Measurements from ENCODE around the gene MIS12.

The MIS12 gene

DNA sequence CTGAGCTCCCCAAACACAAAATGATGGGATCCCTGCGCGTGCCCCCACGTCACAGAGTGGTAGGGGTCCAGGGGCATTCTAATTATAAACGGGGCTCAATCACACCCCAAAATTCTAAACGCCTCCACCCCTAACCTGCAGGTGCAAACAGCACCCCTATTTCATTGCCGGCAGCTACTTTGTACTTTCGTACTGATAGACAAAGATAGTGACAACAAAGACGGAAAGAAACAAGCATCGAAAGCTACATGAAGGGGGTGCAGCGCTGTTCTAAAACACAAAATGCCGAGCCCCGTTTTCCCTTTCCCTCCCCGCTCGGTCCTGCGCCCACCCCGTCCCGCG lies 13.9 kb downstream of the MIS12 start:
- no peak for DNase-seq

DNA sequence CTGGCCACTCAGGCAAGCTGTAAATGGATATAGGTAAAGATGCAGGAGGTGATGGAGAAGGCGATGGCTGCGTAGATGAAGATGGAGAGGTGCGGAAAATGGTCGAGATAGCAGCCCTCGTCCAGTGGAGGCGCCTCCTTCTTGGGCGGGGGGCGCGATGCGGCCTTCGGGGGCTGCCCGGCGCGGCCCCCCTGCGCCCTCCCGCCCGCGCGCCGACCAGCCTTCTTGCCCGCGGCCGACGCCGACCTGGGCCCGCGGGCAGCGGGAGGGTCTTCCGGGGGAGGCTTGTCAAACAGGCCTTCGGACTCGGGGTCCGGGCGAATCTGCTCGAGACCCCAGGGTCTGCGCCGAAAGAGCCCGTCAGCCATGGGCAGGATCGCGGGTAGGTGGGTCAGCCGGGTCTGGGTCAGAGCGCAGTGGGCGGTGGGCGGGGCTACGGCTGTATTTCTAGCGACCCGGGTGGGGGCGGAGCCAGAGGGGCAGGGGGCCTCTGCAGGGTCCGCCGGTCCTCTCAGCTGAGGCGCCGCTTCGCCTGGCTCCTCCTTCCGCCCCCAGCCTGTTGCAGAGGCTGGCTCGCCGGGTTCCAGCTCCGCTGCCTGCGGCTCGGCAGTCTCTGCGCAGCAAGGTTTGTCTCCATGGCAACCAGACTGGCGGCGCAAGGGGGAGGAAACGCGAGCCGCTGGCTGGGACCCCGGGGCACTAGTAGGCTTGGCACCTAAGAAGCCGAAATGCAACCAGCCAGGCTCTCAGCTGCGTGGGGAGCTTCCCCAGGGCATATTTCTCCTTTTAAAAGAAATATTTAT lies 14.4 kb downstream of the MIS12 start:
- peak; percentile 88 for DNase-seq

DNA sequence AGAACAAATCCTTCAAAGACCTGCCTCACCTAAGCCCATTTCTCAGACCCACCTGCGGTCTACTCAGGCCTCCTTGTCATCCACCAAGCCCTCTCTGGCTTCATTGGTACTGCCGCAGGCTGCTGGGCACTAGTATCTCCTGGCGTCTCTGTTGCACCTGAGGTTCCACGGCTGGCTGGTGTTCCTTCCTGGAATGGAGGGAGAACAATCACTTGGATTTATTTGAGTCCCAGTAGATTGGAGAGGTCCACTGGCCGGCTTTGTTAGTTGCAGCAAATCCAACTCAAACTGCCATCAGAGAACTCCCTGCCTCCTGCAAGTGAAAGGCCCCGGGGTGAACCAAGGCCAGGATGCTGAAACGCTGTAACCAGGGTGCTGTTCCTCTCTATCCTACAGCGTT lies 15.3 kb downstream of the MIS12 start:
- no peak for DNase-seq

DNA sequence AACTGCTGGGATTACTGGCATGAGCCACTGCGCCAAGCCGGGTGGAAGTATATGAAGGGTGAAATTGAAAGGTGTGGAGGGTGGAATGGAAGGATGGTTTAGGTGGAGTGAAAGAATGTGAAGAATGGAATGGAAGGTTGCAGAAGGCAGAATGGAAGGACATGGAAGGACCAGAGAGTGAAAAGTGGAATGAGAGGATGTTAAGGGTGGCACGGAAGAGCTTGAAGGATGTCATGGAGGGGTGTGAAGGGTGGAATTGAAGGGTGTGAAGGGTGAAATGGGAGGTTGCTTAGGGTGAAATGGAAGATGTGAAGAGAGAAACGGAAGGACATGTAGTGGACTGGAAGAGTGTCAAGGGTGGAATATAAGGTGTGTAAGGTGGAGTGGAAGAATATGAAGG lies 16.2 kb downstream of the MIS12 start:
- no peak for DNase-seq

DNA sequence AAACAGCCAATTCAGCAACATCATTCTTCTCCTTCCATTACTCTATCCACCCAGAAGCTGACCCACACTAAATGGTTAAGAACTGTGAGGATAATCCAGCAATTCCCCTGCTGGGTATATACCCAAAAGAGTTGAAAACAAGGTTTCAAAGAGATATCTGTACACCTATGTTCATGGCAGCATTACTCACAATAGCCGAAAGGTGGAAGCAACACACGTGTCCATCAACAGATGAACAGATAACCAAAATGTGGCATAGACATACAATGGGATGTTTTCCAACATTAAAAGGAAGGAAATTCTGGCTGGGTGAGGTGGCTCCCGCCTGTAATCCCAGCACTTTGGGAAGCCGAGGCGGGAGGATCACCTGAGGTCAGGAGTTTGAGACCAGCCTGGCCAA lies 19.9 kb downstream of the MIS12 start:
- DNase-seq, result no peak

DNA sequence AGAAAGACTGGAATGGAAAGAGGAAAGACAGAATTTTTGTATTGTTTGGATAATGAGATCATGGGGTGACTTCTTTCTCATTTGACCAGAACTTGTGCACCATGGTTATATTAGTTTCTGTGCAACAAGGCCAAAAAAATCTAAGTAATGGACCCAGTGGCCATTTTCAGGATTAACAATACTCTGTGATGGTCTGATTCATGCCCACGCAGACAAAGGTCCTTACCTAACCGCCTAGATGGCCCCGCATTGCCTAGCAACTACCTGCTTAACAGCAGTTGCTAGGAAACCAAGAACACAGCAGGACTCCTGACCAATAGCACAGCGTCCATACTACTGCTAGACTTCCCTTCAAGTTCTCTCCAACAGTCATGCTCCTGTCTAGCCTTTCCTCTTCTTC lies 22.4 kb downstream of the MIS12 start:
- DNase-seq, result peak; percentile 44

DNA sequence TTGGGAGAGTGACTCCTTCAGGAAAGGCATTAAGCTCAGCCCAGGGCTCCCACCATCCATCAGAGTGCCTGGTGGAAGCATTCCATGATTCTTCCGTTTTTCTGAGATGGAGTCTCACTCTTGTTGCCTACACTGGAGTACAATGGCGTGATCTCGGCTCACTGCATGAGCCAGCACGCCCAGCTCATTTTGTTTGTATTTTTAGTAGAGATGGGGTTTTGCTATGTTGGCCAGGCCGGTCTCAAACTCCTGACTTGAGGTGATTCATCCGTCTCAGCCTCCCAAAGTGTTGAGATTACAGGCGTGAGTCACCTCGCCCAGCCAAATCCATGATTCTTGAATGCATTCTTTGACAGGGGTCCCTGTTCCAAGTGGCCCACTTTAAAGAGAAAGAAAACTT lies 23.1 kb downstream of the MIS12 start:
- DNase-seq, result peak; percentile 63

DNA sequence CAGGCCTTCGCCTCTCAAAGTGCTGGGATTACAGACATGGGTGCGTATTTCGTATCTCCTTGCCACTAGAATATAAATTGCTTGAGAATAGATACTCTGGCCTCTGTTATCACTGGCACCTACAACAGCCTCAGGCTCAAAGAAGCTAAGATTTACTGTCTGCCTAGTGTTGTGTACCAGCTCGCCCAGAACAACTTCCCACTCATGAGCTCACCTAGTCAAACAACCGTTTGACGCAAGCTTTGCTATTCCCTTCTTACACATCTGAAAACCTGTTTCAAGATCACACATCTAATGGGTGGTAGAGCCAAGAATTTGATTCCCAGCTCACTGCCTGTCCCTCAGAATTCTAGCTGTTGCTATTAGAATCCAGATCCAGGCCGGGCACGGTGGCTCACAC lies 24.4 kb downstream of the MIS12 start:
- no peak for DNase-seq

DNA sequence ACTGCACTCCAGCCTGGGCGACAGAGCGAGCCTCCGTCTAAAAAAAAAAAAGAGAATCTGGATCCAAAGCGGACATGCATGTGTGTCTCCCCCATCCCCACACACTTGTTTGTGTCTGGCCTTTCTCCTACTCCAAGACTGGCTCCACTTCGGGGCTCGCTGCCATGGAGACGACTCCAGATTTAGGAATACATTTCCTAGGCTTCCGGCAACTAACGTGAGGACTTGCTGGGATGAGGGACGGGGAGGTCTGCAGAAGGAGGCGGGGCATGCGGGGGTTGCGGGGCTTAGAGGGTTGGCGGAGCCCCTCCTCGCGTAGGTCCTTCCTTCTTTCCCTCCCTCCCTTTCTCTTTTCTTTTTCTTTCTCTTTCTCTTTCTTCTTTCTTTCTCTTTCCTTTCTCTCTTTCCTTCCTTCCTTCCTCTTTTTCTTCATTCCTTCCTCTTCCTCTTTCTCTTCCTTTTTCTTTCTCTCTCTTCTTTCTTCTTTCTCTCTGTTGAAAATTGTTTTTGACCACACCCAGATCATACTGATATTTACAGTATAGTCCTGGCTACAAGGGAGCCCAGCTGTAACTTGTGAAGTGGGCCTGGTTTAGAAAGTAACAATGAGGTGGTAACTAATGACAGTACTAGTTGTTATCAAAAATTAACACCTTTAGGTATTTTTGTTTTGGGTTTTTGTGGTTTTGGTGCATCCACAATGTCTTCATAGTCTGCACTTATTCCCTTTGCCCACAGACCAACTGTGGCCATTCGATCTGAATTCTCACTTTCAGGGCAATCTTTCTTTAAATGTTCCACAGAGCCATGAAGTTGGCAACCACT lies 25.2 kb downstream of the MIS12 start:
- DNase-seq, result peak; percentile 37

DNA sequence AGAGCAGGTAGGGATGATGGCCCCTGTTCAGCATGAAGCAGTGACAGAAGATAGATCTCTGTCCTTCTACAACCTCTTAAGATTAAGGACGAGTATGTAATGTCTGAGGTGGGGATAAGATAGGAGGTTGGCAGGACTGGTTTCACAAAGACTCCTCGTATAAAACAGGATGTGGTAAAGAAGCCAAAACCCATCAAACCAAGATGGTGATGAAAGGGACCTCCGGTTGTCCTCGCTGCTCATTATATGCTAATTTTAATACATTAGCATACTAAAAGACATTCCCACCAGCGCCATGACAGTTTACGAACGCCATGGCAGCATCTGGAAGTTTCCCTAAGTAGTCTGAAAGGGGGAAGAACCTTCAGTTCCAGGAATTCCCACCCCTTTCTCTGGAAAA lies 27.3 kb downstream of the MIS12 start:
- no peak for DNase-seq

DNA sequence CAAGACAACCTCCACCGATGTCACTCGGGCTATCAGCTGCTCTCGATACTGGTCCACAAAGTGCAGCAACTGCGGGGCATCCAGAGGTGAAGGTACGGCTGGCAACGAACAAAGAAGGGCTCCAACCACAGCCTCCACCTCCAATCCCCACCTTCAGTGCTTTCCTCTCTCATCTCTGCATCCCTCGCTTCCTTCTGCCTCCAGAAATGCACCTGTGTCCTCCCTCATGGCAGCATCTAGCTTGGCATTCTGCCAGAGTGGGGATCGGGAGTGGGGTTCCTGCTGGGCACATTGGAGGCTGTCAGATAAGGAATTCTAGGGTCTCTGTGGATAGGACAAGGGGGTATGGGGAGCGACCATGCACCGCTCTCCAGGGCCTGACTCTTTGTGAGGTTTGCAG lies 28.6 kb downstream of the MIS12 start:
- no peak for DNase-seq

DNA sequence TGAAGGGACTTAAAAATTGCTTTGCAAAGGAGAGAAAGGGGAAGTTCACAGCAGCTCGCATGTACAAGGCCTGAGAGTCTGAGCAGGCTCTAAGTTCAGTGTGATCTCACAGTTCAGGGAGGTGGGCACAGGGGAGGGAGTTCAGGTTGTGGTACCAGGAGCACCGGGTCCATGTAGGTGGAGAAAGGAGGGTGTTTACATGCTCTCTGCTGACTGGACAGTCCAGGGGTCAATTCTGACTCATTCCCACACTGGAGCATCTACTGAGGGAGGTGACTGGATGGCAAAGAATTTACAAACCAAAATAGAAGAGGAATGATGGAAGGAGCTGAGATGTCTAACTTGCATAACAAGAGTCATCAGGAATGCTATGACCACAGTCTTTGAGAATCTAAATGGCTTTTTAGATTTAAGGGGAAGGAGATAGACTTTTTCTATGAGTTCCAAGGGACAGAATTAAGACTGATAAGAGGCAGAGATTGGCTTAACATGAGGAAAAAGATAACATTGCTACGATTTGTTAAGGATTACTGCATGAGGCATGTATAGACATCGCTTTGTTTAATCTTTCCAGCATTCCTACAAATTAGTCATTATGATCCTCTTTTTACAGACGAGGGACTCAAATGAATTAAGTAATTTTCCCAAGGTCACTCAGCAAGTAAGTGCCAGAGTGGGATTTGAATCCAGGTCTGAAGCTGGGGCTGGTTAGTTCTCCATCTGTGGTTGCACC lies 29.9 kb downstream of the MIS12 start:
- DNase-seq, result peak; percentile 97

DNA sequence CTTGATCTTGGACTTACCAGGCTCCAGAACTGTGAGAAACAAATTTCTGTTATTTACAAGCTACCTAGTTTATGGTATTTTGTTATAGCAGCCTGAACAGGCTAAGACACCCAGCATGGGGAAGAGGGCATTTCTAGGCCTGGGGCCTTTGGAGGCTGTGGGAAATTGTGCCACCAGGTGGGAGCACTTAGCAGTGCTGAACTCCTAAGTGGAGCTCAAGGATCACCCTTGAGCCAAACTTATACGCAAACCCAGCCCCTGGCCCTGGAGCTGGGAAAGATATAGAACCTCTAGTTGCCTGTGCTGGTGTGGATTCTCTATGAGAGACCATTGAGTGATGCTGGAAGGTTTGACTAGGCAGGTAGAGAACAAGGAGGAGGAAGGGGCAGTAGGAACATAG lies 36.1 kb downstream of the MIS12 start:
- no peak for DNase-seq

DNA sequence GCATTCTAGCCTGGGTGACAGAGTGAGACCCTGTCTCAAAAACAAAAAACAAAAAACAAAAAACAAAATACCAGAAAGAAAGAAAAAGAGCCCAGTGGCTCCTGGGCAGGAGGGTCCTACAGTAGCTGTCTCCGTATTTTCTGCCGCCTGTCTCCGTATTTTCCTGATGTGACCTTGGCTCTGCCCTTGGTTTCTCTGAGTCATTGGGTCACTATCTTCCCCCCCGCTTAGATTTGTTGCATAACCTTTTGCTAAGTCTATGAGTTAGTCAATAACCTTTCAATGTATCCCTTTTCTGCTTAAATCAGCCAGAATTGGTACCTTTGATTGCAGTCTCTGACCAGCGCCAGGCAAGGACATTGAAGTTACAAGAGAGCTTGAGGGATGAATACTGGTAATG lies 36.9 kb downstream of the MIS12 start:
- DNase-seq, result no peak

DNA sequence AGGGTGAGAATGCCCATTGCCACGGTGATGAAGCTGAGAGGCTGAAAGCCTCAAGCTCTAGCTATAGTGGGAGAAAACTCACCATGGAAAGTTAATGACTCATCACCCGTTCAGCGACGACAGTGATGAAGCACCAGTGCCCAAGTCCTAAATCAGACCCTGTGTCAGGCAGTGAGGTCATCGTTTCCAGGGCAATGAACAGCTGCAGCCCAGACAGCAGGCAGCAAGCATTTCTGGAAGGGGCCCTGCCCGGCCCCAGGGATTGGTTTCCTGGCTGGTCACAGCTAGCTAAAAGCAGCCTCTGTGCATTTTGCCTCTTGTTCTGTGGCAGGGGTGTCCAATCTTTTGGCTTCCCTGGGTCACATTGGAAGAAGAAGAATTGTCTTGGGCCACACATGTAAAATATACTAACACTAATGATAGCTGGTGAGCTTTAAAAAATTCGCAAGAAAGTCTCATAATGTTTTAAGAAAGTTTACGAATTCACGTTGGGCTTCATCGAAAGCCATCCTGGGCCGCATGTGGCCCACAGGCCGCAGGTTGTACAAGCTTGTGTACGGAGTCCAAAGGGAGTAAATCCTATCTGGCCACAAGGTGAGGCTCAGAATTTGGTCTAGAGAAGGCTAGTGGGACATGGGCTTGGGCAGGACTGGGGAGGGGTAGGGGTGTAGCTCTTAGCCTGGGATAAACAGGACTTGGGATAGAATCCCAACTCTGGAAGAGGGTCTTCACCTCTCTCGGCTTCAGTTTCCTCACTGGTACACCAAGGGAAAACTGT lies 40.6 kb downstream of the MIS12 start:
- DNase-seq, result peak; percentile 98

DNA sequence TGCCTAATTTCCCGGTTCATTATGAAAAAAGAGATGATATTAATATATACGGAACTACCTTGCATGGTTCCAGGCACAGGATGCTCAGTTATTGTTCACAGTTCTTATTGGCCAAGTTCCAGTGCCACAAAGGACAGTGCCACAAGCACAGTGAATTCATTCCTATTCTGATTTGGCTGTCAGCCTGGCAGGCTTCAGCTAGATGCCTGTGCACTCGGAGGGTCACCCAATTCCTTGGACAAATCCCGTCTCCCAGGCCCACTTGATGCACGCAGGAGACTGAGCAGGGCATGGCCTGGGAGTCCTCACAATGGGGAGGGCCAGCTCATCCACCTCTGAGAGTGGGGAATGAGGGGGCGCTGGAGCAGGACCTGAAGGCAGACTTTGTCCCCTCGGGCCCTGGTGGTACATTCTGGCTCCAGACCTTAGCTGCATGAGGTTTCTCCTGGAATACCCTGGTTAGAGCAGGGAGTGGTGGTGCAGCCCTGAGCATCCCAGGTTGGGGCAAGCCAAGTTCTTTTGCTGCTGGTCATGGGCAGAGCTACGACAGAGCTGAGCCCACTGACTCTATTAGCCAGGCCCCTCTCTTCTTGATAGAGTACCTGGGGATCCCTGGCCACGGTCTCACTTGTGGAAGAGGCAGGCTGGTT lies 41.4 kb downstream of the MIS12 start:
- no peak for DNase-seq

DNA sequence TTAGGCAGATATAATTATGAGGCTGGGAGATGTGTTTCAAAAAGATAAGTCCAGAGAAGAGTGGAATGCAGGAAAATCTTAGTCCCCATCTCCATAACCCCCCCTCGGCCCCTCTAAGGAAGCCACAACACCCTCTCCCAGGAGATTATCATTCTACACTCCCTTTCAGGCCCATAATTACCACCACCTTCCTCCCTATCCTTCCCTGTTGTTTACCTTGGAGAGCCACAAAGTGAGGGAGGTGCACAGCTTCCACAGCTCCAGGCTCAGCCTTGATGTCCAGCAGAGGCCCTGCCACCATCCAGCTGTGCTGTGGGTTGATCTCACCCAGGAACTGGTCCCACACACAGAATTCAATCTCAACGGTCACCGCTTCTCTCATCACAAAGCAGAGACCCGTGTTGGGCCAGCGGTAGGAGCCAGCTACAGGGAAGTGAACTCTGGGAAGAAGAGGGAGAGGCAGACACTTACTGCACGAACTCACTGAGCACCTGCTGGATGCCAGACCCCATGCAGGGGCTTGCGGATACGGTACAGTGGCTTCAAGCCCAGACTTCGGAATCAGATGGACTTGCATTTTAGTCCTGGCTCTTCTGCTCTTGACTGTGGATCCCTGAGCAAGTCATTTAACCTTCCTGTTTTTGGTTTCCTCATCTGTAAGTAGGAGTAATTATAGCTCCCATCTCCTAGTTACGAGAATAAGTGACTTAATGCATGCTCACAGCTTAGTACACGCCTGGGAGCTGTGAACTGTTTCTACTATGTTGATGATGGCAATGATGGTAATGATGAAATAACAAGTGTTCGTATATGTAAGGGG lies 44.1 kb downstream of the MIS12 start:
- DNase-seq, result no peak

DNA sequence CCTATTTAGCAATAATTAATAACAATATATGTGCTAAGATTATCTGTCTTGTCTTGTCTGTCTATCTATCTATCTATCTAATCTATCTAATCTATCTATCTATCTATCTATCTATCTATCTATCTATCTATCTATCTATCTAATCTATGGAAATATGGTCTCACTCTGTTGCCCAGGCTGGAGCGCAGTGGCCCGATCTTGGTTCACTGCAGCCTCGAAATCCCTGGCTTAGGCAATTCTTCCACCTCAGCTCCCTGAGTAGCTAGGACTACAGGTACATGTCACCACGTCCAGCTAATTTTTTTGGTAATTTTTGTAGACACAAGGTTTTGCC lies 44.7 kb downstream of the MIS12 start:
- DNase-seq, result no peak

DNA sequence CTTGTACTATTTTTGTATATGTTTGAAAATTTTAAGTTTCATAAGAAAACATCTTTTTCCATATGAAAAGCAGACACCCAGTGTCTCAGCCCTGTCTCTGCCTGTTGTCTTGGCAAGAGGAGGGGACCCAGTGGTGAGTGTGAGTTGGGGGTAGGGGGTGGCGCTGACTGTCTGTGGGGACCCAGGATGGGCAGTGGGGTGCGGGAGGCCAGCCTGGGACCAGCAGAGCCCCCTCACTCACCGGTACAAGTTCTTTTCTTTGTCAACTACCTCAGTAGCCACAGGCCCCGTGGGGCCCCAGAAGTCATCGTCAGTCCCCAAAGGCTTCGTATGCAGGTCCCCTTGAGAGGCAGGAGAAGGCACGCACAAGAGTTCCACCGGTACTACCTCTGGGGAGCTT lies 46.2 kb downstream of the MIS12 start:
- DNase-seq, result no peak

DNA sequence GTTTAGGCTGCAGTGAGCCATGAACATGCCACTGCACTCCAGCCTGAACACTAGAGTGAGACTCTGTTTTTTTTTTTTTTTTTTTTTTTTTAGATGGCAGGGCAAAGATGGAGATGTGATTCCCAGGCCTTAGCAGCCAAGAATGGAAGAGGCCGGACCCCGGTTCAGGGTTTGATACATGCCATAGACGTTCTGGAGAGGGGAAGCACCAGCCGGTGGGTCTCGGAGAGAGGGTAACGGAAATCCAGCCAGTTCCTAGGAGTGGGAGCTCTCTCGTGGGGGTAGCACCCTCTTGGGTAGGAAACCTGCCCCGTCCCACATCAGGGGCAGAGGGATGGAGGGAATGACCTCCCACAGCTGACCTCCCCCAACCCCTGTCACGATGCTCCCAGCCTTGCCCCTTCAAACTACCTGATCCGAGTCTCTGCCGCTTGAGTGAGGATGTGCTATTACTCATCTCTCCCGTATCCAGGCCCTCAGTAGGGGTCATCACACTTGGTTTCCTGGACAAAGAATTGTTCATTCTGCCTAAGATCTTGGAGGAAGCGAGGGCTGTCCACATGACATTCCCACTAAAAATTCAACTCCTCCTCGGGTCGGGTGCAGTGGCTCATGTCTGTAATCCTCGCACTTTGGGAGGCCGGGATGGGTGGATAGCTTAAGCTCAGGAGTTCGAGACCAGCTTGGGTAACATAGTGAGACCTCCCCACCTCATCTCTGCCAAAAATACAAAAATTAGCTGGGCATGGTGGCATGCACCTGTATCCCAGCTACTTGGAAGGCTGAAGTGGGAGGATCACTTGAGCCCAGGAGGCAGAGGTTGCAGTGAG lies 47.3 kb downstream of the MIS12 start:
- DNase-seq, result no peak

DNA sequence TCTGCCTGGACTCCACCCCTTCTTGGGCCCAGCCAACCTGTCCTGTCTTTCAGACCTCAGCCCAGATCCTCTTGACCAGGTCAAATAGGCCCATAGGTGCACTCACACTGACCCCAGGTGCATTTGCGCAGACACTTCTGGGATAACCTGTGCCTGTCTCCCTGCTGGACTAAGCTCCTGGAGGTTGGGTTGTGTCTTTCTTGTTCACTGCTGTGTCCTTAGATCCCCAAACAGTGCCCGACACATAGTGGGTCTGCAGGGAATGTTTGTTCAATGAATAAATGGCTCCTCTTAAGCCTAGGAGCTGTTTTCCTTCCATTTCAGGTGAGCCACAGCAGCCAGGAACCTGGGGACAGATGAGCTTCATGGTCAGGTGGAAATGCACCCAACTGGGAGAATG lies 49.1 kb downstream of the MIS12 start:
- DNase-seq, result no peak

Data from fibroblast of skin of scalp (primary cell).